ENCODE results near the gene MYH9. TPM values are rescaled to one million over a fixed set of nuclear protein-coding genes. Genes with fewer than 3 reads are reported as not detected.

Gene MYH9
- polyA plus RNA-seq, 1 of the 3 experiments (the other 2 are of a cell fraction) = 303 TPM

- ChIA-PET CTCF (interaction anchor here (1.0 to 2.6 kb wide), 5 partner anchors 25 to 149 kb away, joined by 3 to 14 read pairs (median 12); partner anchors contain the start of gene APOL1), POLR2A (no interaction called here)
- Histone ChIP-seq H3K9ac (no peak overlapping the region), H3K4me2 (no peak overlapping the region), H2AFZ (ENCODE audit: low read depth) (no peak overlapping the region), H3K4me1 (ENCODE audit: control insufficient read depth in 1 of 2, insufficient read depth in 2 of 2, low read depth in 1 of 2, low read length in 1 of 2) (no peaks in the 10 kb centered on the region; a peak in 1 of 4 replicates), H3K79me2 (ENCODE audit: insufficient read depth) (0 out of 2 replicates have a peak, but pooled peaks cover 3% of the 10 kb centered on the region), H3K36me3 (replicated peaks in 1 of 2; ENCODE audit: control insufficient read depth in 1 of 2, insufficient read depth in 2 of 2, low read length in 1 of 2) (peaks cover 39 to 43% of the 10 kb centered on the region in 2 experiments), H3K27ac (ENCODE audit: low read depth in 2 of 2, low read length in 1 of 2) (no peak overlapping the region; a peak in 1 of 4 replicates), H3K4me3 (ENCODE audit: low read depth in 2 of 2, low read length in 1 of 2) (no peak overlapping the region), H3F3A (replicated peaks; ENCODE audit: insufficient read depth) (peaks cover 76% of the 10 kb centered on the region), H3K9me3 (no peaks in the 10 kb centered on the region), H4K20me1 (ENCODE audit: insufficient read depth) (peaks cover 55% of the 10 kb centered on the region; the same call in 1 of the 2 replicates), H3K27me3 (ENCODE audit: insufficient read depth) (no peaks in the 10 kb centered on the region), H3K9me2 (no peaks in the 10 kb centered on the region)
- DNase-seq = no peak
- TF ChIP-seq YY1 (IDR thresholded peaks at IDR 0.05; ENCODE audit: low read depth) (no peak), RFX5 (IDR thresholded peaks at IDR 0.05; ENCODE audit: low read length) (no peak), CHD2 (IDR thresholded peaks at IDR 0.05; ENCODE audit: low read length, partially characterized antibody) (no peak), PBX3 (IDR thresholded peaks at IDR 0.05) (no peak), TAF1 (IDR thresholded peaks at IDR 0.05; ENCODE audit: borderline replicate concordance, low read depth, low read length) (no peak), GABPA (IDR thresholded peaks at IDR 0.05; ENCODE audit: low read depth) (no peak), FOXJ3 (CRISPR knock-in tag; IDR thresholded peaks at IDR 0.05) (no peak), REST (IDR thresholded peaks at IDR 0.05; ENCODE audit: low read depth, low read length) (no peak), RXRA (IDR thresholded peaks at IDR 0.05; ENCODE audit: borderline replicate concordance, low read depth) (no peak), FOXM1 (IDR thresholded peaks at IDR 0.05; ENCODE audit: low read depth) (no peak), SIN3A (IDR thresholded peaks at IDR 0.05; ENCODE audit: borderline replicate concordance, low read depth, low read length) (no peak), ELF1 (IDR thresholded peaks at IDR 0.05) (no peak), EZH2phosphoT487 (IDR thresholded peaks at IDR 0.05; ENCODE audit: borderline replicate concordance, low read depth) (no peak)
- 95% methylated on average over 8 of the region's 8 CpGs for WGBS (ENCODE audit: low lambda C conversion rate)
Observed at GRCh38 chr22:36279219-36279666, 108.5 kb downstream of the MYH9 start.

Data from SK-N-SH (cell line).